Osteoblast (primary cell): ENCODE results near the gene UBN1. TPM values are rescaled to one million over a fixed set of nuclear protein-coding genes. Genes with fewer than 3 reads are reported as not detected.

Experiments used
- DNase-seq: peaks from one replicate; pipeline ENCODE4 v3.0.0; 2011; ENCODE audit warnings: low spot score, mixed read lengths; ENCODE audit not compliant: insufficient read length; ENCODE audit errors: missing footprints
- H2AFZ ChIP-seq: 2 replicates; pipeline ENCODE4 v1.6.0; 2011; ENCODE audit warnings: mild to moderate bottlenecking, low read length
- H3K27ac ChIP-seq: 2 replicates; pipeline ENCODE4 v1.5.1; 2011; ENCODE audit warnings: mild to moderate bottlenecking, low read depth, low read length, moderate library complexity
- H3K27me3 ChIP-seq: 2 replicates; pipeline ENCODE4 v1.6.0; 2012; ENCODE audit warnings: mild to moderate bottlenecking, control low read depth, inconsistent platforms, low read length, moderate library complexity; ENCODE audit not compliant: insufficient read depth
- H3K36me3 ChIP-seq: 2 replicates; pipeline ENCODE4 v1.5.1; 2011; ENCODE audit warnings: mild to moderate bottlenecking, low read length, control low read depth, moderate library complexity; ENCODE audit not compliant: insufficient read depth
- H3K4me1 ChIP-seq: 2 replicates; pipeline ENCODE4 v1.5.1; 2011; ENCODE audit warnings: mild to moderate bottlenecking, low read length, control low read depth, moderate library complexity; ENCODE audit not compliant: insufficient read depth
- H3K4me2 ChIP-seq: 2 replicates; pipeline ENCODE4 v1.6.0; 2011; ENCODE audit warnings: mild to moderate bottlenecking, low read length; ENCODE audit not compliant: insufficient read depth
- H3K4me3 ChIP-seq: fragments of 200-600 bp; sonication (generic); 3 replicates; pipeline ENCODE4 v1.5.1; 2012; ENCODE audit warnings: mild to moderate bottlenecking, low read length, inconsistent platforms; ENCODE audit not compliant: insufficient read depth
- H3K79me2 ChIP-seq: 2 replicates; pipeline ENCODE4 v1.6.0; 2012; ENCODE audit warnings: mild to moderate bottlenecking, low read length, control low read depth, inconsistent platforms; ENCODE audit not compliant: insufficient read depth
- H3K9me3 ChIP-seq: 2 replicates; pipeline ENCODE4 v1.5.1; 2011; ENCODE audit warnings: low read depth, low read length, control low read depth
- H4K20me1 ChIP-seq: 2 replicates; pipeline ENCODE4 v1.6.0; 2012; ENCODE audit warnings: mild to moderate bottlenecking, low read length, control low read depth; ENCODE audit not compliant: insufficient read depth
- total RNA-seq: library from RNA; depleted of rRNA; stranded (reverse); fragments of >200 nt; gene quantifications from 2 replicates; pipeline ENCODE4 v1.2.3, GENCODE V29; 2012
- TF ChIP-seq, protein P1 (sequence below): IDR thresholded peaks from 2 replicates; pipeline ENCODE4 v1.5.1; 2011; ENCODE audit warnings: mild to moderate bottlenecking, low read depth, low read length, moderate library complexity; ENCODE audit errors: extremely low read depth

UBN1 gene
- total RNA-seq, 1 donor, result 38.4 TPM

- Histone ChIP-seq H4K20me1 (peaks cover 51% of the 10 kb centered on the region), H2AFZ (no peak overlapping the region), H3K27ac (no peak overlapping the region), H3K9me3 (no peaks in the 10 kb centered on the region), H3K4me1 (no peaks in the 10 kb centered on the region), H3K27me3 (no peaks in the 10 kb centered on the region), H3K36me3 (peaks cover 42% of the 10 kb centered on the region), H3K4me2 (no peak overlapping the region), H3K79me2 (peaks cover 68% of the 10 kb centered on the region), H3K4me3 (no peak overlapping the region)
- TF ChIP-seq, protein P1, sequence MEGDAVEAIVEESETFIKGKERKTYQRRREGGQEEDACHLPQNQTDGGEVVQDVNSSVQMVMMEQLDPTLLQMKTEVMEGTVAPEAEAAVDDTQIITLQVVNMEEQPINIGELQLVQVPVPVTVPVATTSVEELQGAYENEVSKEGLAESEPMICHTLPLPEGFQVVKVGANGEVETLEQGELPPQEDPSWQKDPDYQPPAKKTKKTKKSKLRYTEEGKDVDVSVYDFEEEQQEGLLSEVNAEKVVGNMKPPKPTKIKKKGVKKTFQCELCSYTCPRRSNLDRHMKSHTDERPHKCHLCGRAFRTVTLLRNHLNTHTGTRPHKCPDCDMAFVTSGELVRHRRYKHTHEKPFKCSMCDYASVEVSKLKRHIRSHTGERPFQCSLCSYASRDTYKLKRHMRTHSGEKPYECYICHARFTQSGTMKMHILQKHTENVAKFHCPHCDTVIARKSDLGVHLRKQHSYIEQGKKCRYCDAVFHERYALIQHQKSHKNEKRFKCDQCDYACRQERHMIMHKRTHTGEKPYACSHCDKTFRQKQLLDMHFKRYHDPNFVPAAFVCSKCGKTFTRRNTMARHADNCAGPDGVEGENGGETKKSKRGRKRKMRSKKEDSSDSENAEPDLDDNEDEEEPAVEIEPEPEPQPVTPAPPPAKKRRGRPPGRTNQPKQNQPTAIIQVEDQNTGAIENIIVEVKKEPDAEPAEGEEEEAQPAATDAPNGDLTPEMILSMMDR, result no peak
- no peak for DNase-seq
Observed at GRCh38 chr16:4868535-4868934, 21.3 kb downstream of the UBN1 start.

- no peak overlapping the region for H2AFZ ChIP-seq
- H4K20me1 ChIP-seq, result peaks cover 47% of the 10 kb centered on the region
- no peaks in the 10 kb centered on the region for H3K4me1 ChIP-seq
- H3K9me3 ChIP-seq, result no peaks in the 10 kb centered on the region
- no peak for DNase-seq
- H3K27me3 ChIP-seq, result no peaks in the 10 kb centered on the region
- TF ChIP-seq, protein P1, result no peak
- H3K27ac ChIP-seq, result no peak overlapping the region
- peaks cover 61% of the 10 kb centered on the region for H3K79me2 ChIP-seq
- peaks cover 50% of the 10 kb centered on the region for H3K36me3 ChIP-seq
- no peak overlapping the region for H3K4me2 ChIP-seq
- no peak overlapping the region for H3K4me3 ChIP-seq
Observed at GRCh38 chr16:4869147-4869805, 22.0 kb downstream of the UBN1 start.

DNA sequence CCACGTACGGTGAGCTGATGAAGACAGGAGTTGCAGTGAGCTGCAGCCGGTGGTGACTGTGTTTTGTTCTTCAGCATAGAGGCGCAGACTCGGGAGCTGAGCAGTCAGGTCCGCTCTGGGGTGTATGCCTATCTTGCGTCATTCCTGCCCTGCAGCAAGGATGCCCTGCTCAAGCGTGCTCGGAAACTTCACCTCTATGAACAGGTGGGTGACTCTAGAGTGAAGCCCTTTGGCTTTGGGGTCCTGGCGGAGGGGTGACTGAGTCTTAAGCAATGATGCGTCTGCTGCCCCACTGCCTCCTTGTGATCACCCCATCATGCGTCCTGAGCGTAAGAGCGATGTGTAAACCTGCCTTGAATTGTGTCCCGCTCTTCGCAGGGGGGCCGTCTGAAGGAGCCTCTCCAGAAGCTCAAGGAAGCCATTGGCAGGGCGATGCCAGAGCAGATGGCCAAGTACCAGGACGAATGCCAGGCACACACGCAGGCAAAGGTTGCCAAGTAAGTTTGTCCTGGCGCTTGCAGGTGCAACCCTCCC lies 22.9 kb downstream of the UBN1 start:
- Histone ChIP-seq H3K9me3 (no peaks in the 10 kb centered on the region), H4K20me1 (peaks cover 44% of the 10 kb centered on the region), H3K79me2 (peaks cover 52% of the 10 kb centered on the region), H3K4me3 (no peak overlapping the region), H3K4me2 (no peak overlapping the region), H3K4me1 (no peaks in the 10 kb centered on the region), H3K36me3 (peaks cover 57% of the 10 kb centered on the region), H3K27me3 (no peaks in the 10 kb centered on the region), H3K27ac (no peak overlapping the region), H2AFZ (no peak overlapping the region)
- TF ChIP-seq, protein P1, result no peak
- no peak for DNase-seq

DNA sequence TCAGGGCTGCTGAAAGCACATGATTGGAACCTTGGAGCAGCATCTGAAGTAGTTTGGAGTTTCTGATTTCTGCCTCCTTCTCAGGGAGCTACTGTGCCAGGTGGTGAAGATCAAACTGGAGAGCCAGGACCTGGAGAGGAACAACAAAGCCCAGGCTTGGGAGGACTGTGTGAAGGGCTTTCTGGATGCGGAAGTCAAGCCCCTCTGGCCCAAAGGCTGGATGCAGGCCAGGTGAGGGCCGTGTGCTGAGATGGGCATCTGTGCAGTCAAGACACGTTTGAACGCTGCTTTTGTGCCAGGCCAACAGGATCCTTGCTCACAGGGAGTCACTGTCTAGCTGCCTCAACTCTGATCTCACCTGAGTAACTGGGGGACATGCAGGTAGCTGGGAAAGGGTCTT lies 23.8 kb downstream of the UBN1 start:
- Histone ChIP-seq H3K27ac (no peak overlapping the region), H3K4me1 (no peaks in the 10 kb centered on the region), H3K79me2 (peaks cover 45% of the 10 kb centered on the region), H2AFZ (no peak overlapping the region), H3K9me3 (no peaks in the 10 kb centered on the region), H3K27me3 (no peaks in the 10 kb centered on the region), H3K36me3 (peaks cover 63% of the 10 kb centered on the region), H4K20me1 (peaks cover 43% of the 10 kb centered on the region), H3K4me3 (no peak overlapping the region), H3K4me2 (no peak overlapping the region)
- TF ChIP-seq, protein P1, result no peak
- no peak for DNase-seq
